Adipocyte (in vitro differentiated cells): Measurements from ENCODE around the gene DYNC1I2.

ENCODE experiments used
- DNase-seq: peaks from one replicate; pipeline ENCODE4 v3.0.0-alpha.2; 2015; ENCODE audit warnings: low read depth
- H3K27me3 ChIP-seq: replicated peaks from 2 replicates; pipeline ENCODE4 v1.7.0; 2013; ENCODE audit warnings: mild to moderate bottlenecking, low read length, moderate library complexity; ENCODE audit not compliant: control insufficient read depth, insufficient read depth
- H3K36me3 ChIP-seq: 2 replicates; pipeline ENCODE4 v1.7.0; 2013; ENCODE audit warnings: low read length, mild to moderate bottlenecking, moderate library complexity; ENCODE audit not compliant: control insufficient read depth, insufficient read depth, severe bottlenecking
- H3K4me1 ChIP-seq: 2 replicates; pipeline ENCODE4 v1.7.0; 2013; ENCODE audit warnings: mild to moderate bottlenecking, low read length, moderate library complexity; ENCODE audit not compliant: control insufficient read depth, insufficient read depth
- H3K4me3 ChIP-seq: 2 replicates; pipeline ENCODE4 v1.7.0; 2013; ENCODE audit warnings: mild to moderate bottlenecking, low read length, moderate library complexity
- H3K9ac ChIP-seq: 2 replicates; pipeline ENCODE4 v1.7.0; 2013; ENCODE audit warnings: mild to moderate bottlenecking, low read length, moderate library complexity
- H3K9me3 ChIP-seq: 2 replicates; pipeline ENCODE4 v1.7.0; 2013; ENCODE audit warnings: mild to moderate bottlenecking, low read length, moderate library complexity; ENCODE audit not compliant: control insufficient read depth

DYNC1I2 gene

GRCh38 chr2:171678619-171679018 is 8.7 kb upstream of the DYNC1I2 start:
- Histone ChIP-seq H3K4me1 (peaks cover 3% of the 10 kb centered on the region), H3K4me3 (no peak overlapping the region)
- no peak for DNase-seq

GRCh38 chr2:171688129-171688465 is 828 bp downstream of the DYNC1I2 start:
- peaks cover 7% of the 10 kb centered on the region for H3K4me1 ChIP-seq
- peak overlapping the region; percentile 96 for H3K9ac ChIP-seq
- no peaks in the 10 kb centered on the region for H3K27me3 ChIP-seq
- peak; percentile 65 for DNase-seq
- peaks cover 22% of the 10 kb centered on the region for H3K36me3 ChIP-seq
- peak overlapping the region; percentile 90 for H3K4me3 ChIP-seq
- H3K9me3 ChIP-seq = no peaks in the 10 kb centered on the region

More at GRCh38 chr2:171678619-171679018, 8.7 kb upstream of the DYNC1I2 start:
- Histone ChIP-seq H3K9me3 (no peaks in the 10 kb centered on the region), H3K27me3 (no peaks in the 10 kb centered on the region), H3K9ac (no peak overlapping the region), H3K36me3 (no peaks in the 10 kb centered on the region)

GRCh38 chr2:171692331-171692730 is 5.1 kb downstream of the DYNC1I2 start:
- H3K9ac ChIP-seq = no peak overlapping the region
- no peak for DNase-seq
- no peak overlapping the region for H3K4me3 ChIP-seq
- no peaks in the 10 kb centered on the region for H3K9me3 ChIP-seq
- no peaks in the 10 kb centered on the region for H3K27me3 ChIP-seq
- H3K4me1 ChIP-seq = peaks cover 7% of the 10 kb centered on the region
- peaks cover 50% of the 10 kb centered on the region for H3K36me3 ChIP-seq

- Histone ChIP-seq H3K9me3 (no peaks in the 10 kb centered on the region), H3K27me3 (no peaks in the 10 kb centered on the region), H3K4me3 (no peak overlapping the region), H3K9ac (no peak overlapping the region), H3K4me1 (peaks cover 22% of the 10 kb centered on the region), H3K36me3 (peaks cover 9% of the 10 kb centered on the region)
- DNase-seq = peak; percentile 45
These were observed 15.7 kb downstream of the DYNC1I2 start for GRCh38 chr2:171702781-171703556.

GRCh38 chr2:171703574-171704347 is 16.5 kb downstream of the DYNC1I2 start:
- DNase-seq = peak; percentile 78
- no peak overlapping the region for H3K9ac ChIP-seq

GRCh38 chr2:171706152-171706803 is 19.0 kb downstream of the DYNC1I2 start:
- Histone ChIP-seq H3K9ac (no peak overlapping the region), H3K9me3 (no peaks in the 10 kb centered on the region), H3K4me3 (no peak overlapping the region), H3K4me1 (peaks cover 23% of the 10 kb centered on the region), H3K36me3 (peaks cover 25% of the 10 kb centered on the region), H3K27me3 (no peaks in the 10 kb centered on the region)
- DNase-seq = peak; percentile 69

More at GRCh38 chr2:171703574-171704347, 16.5 kb downstream of the DYNC1I2 start:
- Histone ChIP-seq H3K9me3 (no peaks in the 10 kb centered on the region), H3K27me3 (no peaks in the 10 kb centered on the region), H3K4me1 (peaks cover 22% of the 10 kb centered on the region), H3K4me3 (no peak overlapping the region), H3K36me3 (peaks cover 10% of the 10 kb centered on the region)

GRCh38 chr2:171707752-171708151 is 20.5 kb downstream of the DYNC1I2 start:
- no peak for DNase-seq
- H3K9me3 ChIP-seq = no peaks in the 10 kb centered on the region
- no peak overlapping the region for H3K9ac ChIP-seq
- no peaks in the 10 kb centered on the region for H3K27me3 ChIP-seq
- H3K36me3 ChIP-seq = peaks cover 25% of the 10 kb centered on the region
- H3K4me1 ChIP-seq = peaks cover 33% of the 10 kb centered on the region
- H3K4me3 ChIP-seq = no peak overlapping the region

GRCh38 chr2:171709011-171709685 is 21.9 kb downstream of the DYNC1I2 start:
- Histone ChIP-seq H3K4me3 (no peak overlapping the region), H3K4me1 (peaks cover 20% of the 10 kb centered on the region), H3K9ac (no peak overlapping the region), H3K27me3 (no peaks in the 10 kb centered on the region), H3K9me3 (no peaks in the 10 kb centered on the region), H3K36me3 (peaks cover 25% of the 10 kb centered on the region)
- DNase-seq = no peak

- peaks cover 15% of the 10 kb centered on the region for H3K4me1 ChIP-seq
- no peaks in the 10 kb centered on the region for H3K27me3 ChIP-seq
- DNase-seq = no peak
- H3K4me3 ChIP-seq = peak overlapping the region; percentile 26
- H3K9ac ChIP-seq = no peak overlapping the region
- no peaks in the 10 kb centered on the region for H3K9me3 ChIP-seq
- H3K36me3 ChIP-seq = peaks cover 37% of the 10 kb centered on the region
These were observed 24.1 kb downstream of the DYNC1I2 start for GRCh38 chr2:171711351-171711750.

GRCh38 chr2:171712051-171712450 is 24.8 kb downstream of the DYNC1I2 start:
- H3K9ac ChIP-seq = no peak overlapping the region
- peaks cover 42% of the 10 kb centered on the region for H3K36me3 ChIP-seq
- no peaks in the 10 kb centered on the region for H3K27me3 ChIP-seq
- peak overlapping the region; percentile 29 for H3K4me3 ChIP-seq
- H3K4me1 ChIP-seq = peaks cover 15% of the 10 kb centered on the region
- H3K9me3 ChIP-seq = no peaks in the 10 kb centered on the region
- DNase-seq = peak; percentile 78

GRCh38 chr2:171718720-171719119 is 31.5 kb downstream of the DYNC1I2 start:
- H3K9ac ChIP-seq = no peak overlapping the region
- H3K4me3 ChIP-seq = no peak overlapping the region
- no peaks in the 10 kb centered on the region for H3K4me1 ChIP-seq
- no peak for DNase-seq
- H3K9me3 ChIP-seq = no peaks in the 10 kb centered on the region
- no peaks in the 10 kb centered on the region for H3K27me3 ChIP-seq
- peaks cover 69% of the 10 kb centered on the region for H3K36me3 ChIP-seq
